Activated T-cell treated with anti-CD3 and anti-CD28 coated beads, Interleukin-2, amount 50 U/mL, for 48 hours (primary cell): Measurements from ENCODE around the gene FCHO1.
"Not testable (repeated sequence)": the region's sequence is repeated elsewhere in the genome, so short reads cannot be mapped to it uniquely, and the experiment has no call there.

Experiments
- DNase-seq, 2 experiments: peaks; one replicate each; pipeline ENCODE4 v3.0.0-alpha.2; 2020

Gene FCHO1

GRCh38 chr19:17796013-17796837 lies 44.9 kb downstream of the FCHO1 start:
- no peak for DNase-seq

GRCh38 chr19:17796838-17797423 lies 45.7 kb downstream of the FCHO1 start:
- no peak for DNase-seq

DNA sequence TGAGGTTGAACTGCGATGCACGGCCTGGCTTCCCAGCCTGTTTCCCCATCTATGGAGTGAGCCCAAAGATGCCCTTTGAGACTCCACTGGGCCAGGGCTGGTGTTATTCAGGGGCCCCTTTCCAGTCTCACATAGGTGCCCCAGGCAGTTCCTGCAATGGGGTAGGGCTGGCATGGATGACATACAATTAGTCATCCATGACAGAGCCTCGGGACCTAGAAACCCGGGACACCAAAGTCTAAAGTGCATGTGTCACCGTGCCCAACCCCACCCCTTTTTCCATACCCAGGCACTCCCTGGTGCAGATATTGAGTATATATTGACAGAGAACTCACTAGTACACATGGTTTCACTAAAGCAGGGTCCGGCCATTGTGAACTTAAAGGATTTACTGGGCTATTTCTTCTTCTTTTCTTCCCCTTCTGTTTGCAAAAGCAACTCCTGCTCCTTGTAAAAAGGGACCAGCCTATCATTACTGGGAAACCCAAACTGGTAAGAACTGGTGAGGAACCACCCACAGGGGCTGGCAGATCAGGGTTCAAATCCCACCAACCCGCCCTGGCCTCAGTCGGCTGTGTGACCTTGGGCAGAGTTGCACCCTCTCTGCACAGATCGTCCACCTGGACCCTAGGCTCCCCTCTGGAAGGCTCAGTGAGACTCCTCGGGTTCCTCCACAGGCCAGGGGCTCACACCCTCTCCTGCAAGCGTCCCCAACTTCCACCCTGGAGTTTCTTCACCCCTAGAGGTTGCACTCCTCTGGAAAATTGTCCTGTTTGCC lies 46.3 kb downstream of the FCHO1 start:
- DNase-seq: peak; percentile 73 to 81

DNA sequence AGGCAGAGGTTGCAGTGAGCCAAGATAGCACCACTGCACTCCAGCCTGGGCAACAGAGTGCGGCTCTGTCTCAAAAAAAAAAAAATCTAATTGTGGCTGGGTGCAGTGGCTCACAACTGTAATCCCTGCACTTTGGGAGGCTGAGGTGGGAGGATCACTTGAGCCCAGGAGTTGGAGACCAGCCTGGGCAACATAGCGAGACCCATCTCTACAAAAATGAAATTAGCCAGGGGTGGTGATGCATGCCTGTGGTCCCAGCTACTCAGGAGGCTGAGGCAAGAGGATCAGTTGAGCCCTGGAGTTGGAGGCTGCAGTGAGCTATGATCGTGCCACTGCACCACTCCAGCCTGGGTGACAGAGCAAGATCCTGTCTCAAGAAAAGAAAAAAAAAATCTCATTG lies 47.3 kb downstream of the FCHO1 start:
- DNase-seq: not testable (repeated sequence)

DNA sequence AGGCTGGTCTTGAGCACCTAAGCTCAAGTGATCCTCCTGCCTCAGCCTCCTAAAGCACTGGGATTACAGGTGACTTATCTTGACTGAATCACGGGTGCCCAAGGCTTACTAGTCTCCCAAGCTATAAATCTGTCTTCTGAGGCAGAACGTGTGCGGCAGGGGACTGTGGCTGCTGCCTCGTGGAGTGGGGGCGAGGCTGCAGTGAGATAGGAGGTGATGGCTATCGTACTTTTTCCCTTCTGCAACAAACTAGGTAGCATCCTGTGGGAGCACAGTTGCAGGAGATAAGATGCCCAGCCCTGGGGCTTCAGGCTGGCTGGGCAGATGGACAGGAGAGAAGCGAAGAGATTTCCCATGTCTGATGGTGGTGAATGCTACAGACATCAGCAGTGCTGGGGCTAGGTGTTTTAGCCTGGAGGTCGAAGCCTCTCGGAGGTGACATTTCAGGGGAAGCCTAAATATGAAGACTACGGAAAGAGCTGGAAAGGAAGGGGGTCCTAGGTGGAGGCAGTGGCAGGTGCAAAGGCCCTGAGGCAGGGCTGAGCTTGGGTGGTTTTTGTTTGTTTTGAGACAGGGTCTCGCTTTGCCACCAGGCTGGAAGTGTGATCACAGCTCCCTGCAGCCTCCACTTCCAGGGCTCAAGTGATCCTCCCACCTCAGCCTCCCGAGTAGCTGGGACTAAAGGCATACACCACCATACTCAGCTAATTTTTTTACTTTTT lies 51.0 kb downstream of the FCHO1 start:
- no peak for DNase-seq

GRCh38 chr19:17803264-17803896 lies 52.1 kb downstream of the FCHO1 start:
- no peak for DNase-seq

DNA sequence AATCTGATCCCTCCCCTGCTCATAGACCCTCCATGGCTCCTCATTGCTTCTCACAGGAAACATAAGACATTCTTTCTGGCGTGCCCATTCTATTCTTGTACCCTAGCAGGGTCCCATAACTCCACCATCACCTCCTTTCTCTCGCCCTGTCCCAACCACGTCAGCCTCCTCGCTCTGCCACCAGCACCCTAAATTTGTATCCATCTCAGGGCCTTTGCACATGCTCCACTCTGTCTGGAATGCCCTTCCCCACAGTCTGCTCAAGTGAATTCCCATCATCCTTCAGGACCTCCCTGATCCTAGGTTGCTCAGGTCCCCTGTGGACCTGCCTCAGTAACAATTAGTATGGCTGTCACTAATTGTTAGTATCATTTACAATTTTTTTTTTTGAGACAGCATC lies 54.1 kb downstream of the FCHO1 start:
- no peak for DNase-seq

DNA sequence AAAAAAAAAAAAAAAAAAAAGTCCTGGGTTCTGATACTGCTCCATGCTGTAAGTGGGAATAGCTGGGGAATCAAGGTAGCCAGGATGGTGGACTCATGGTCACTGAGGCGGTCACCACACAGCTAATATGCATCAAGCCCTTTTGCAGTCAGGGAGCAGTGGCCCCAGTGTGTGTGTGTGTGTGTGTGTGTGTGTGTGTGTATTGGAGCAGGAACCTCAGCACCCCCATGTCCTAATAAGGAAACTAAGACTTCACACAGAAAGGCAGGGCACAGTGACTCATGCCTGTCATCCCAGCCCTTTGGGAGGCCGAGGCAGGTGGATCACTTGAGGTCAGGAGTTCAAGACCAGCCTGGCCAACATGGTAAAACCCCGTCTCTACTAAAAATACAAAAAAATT lies 55.7 kb downstream of the FCHO1 start:
- no peak for DNase-seq

DNA sequence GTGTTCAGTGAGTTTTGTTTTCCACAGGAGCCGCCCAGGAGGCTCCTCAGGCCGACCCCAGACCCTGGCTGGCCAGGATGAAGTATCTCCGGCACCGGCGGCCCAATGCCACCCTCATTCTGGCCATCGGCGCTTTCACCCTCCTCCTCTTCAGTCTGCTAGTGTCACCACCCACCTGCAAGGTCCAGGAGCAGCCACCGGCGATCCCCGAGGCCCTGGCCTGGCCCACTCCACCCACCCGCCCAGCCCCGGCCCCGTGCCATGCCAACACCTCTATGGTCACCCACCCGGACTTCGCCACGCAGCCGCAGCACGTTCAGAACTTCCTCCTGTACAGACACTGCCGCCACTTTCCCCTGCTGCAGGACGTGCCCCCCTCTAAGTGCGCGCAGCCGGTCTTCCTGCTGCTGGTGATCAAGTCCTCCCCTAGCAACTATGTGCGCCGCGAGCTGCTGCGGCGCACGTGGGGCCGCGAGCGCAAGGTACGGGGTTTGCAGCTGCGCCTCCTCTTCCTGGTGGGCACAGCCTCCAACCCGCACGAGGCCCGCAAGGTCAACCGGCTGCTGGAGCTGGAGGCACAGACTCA lies 56.5 kb downstream of the FCHO1 start:
- DNase-seq: no peak

GRCh38 chr19:17811103-17811502 lies 59.8 kb downstream of the FCHO1 start:
- DNase-seq: no peak

GRCh38 chr19:17811681-17812080 lies 60.4 kb downstream of the FCHO1 start:
- DNase-seq: no peak

DNA sequence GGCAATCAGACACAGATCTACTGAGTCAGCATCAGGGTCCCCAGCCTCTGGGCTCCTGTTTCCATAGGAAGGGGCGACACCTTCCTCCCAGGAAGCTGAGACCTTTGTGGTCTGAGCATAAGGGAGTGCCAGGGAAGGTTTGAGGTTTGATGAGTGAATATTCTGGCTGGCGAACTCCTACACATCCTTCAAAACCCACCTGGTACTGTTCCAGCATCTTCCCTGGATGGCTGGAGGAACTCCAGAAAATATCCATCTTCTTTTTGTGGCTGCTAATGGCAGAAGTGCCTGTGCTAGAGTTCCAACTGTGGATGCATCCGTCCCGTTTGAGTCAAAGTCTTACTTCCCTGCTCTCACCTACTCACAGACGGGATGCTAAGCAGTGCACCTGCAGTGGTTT lies 60.8 kb downstream of the FCHO1 start:
- DNase-seq: no peak

DNA sequence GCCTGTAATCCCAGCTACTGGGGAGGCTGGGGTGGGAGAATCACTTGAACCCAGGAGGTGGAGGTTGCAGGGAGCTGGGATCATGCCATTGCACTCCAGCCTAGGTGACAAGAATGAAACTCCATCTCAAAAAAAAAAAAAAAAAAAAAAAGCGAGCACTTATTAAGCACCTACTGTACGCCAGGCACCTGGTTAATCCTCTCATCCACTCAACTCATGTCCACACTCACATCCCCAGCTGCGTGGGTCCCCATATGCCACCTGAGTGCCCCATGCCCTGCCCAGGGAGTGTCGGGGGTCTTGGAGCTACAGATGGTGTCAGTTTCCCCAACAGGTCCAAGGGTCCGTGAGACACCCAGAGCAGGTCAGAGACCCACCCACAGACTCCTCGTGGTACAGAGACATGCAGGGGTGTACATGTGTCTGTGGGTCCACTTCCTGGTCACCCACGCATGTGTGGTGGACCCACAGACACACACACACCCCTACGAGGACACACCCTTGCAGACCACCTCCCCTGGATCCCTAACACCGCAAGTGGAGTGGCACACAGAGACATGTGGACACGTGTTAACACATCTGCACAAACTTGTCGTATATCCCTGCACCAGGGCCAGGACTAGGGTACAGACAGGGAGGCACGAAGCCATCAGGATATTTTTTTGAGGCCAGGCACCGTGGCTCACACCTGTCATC lies 66.5 kb downstream of the FCHO1 start:
- no peak for DNase-seq

- DNase-seq: no peak
Measured at GRCh38 chr19:17821190-17821589, 69.9 kb downstream of the FCHO1 start, which contains the start of gene INSL3. Gene INSL3, minus strand, starts transcription at chr19:17821519. Its CDS starts 13 bp downstream, at chr19:17821506.

- DNase-seq: no peak
Measured at GRCh38 chr19:17824339-17824738, 73.1 kb downstream of the FCHO1 start.

DNA sequence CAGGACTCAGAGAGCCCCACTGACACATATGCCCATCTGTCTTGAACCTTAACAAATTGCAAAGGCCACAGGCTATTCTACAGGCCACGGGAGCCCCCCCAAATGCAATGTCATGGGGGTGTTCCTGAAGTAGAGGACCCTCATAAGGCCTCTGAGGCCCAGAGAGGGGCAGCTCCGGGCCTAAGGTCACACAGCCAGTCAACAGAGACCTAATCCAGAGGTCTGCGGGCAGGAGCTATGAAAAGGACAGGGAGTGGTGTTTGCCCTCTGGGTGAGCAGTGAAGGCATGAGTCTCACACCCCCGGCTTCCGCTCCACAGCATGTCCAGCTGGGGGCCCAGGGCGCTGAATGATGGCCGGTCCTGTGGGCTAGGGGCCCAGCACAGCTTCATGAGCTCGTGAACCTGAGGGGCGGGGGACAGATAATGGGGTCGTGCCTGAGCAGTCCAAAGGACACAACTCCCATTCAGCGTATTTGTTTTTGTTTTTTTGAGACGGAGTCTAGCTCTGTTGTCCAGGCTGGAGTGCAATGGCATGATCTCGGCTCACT lies 75.3 kb downstream of the FCHO1 start:
- no peak for DNase-seq

DNA sequence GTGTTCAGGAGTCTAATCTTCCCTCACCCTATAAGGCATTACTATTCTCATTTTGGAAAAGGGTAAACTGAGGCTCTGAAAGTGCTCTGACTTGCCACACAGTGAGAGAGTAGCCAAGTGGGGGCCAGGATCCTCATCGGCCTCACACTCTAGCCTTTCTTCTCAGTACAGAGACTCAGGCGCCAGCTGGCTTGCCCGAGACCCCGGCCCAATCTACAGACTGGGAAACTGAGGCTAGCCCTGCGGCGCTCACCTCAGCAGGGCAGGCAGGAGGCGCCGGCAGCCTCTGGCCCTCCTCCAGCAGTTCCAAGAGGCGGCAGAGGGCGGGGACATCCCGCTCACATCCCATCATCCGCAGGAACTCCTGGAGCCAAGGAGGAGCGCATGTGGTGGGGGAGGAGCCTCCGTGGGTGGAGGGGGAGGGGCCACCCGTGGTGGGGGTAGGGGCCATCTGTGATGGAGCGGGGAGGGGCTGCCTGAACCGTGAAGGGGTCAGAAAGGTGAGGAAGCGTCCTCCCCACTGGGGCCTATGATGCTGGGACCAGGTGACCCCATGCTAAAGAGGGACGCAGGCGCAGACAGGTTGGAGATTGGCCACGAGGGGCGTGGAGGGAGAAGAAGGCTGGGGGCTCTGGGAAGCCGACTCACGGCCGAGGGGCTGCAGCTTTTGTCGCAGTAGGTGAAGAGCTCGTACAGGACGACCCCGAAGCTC lies 78.7 kb downstream of the FCHO1 start:
- DNase-seq: no peak

DNA sequence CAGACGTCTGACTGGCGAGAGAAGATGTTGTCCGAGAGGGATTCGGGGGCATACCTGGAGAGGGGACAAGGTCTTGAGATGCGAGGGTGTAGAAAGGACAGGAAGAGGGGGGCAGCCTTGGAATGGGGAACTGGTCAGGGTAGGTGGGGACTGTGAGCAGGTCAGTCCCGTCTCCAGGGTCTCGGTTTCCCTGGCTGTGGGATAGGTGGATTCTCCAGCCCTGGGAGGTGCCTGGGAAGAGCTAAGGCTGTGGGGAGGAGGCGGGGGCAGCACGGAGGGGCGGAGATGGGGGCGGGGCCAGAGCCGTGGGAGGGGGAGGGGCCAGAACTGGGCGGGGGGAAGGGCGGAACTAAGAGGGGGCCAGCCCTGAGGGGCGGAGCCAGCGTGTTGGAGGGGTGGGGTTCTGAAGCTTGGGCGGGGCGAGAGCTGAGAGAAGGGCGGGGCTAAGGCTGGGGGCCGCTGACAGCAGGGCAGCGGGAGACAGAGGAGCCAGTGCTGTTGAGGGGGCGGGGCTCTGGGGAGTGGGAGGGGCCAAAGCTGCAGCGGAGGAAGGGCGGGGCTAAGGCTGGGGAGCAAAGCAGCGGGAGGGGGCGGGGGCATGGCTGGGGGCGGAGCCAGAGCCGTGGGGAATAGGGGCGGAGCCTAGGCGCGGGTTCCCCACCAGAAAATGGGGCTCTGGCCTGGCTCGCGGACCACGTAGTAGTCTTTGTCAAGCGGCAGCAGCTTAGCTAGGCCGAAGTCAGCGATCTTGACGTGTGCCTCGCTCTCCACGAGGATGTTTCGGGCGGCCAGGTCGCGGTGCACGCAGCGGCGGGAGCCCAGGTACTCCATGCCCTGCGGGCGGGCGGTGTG lies 79.5 kb downstream of the FCHO1 start:
- DNase-seq: peak; percentile 75 to 83

- no peak for DNase-seq
Measured at GRCh38 chr19:17831419-17831888, 80.2 kb downstream of the FCHO1 start.
